ENCODE data around the gene CNR1.

DNA sequence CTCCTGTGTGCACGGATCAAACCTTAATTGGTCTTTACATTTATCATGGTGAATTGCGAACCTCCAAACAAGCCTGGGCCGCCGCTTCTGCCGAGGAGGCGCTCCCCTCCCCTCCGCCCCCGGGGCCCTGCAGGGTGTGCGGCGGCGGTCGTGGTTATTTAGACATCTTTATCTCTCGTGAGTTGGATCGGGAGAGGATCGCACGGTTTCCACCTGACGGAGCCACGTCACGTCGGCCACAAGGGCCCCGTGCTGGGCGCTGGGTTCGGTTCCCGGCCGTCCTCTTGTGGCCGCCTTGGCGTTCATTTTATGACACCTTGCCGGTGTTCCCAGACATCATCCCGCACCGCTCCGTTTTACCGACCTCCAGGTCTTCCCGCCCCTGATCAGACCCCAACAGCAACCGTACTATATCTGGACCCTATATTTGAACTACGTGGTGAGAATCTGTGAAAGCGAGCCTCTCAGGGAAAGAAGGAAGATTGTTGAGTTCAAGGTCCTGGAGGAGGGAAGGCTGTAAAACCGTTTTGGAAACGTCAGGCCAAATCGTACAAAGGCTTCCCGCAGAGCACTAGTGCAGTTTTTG lies 1.3 kb upstream of the CNR1 start:
- TF ChIP-seq, protein P1, sequence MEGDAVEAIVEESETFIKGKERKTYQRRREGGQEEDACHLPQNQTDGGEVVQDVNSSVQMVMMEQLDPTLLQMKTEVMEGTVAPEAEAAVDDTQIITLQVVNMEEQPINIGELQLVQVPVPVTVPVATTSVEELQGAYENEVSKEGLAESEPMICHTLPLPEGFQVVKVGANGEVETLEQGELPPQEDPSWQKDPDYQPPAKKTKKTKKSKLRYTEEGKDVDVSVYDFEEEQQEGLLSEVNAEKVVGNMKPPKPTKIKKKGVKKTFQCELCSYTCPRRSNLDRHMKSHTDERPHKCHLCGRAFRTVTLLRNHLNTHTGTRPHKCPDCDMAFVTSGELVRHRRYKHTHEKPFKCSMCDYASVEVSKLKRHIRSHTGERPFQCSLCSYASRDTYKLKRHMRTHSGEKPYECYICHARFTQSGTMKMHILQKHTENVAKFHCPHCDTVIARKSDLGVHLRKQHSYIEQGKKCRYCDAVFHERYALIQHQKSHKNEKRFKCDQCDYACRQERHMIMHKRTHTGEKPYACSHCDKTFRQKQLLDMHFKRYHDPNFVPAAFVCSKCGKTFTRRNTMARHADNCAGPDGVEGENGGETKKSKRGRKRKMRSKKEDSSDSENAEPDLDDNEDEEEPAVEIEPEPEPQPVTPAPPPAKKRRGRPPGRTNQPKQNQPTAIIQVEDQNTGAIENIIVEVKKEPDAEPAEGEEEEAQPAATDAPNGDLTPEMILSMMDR (IDR thresholded peaks at IDR 0.05): no peak
- no peak for TF ChIP-seq POLR2A (IDR thresholded peaks at IDR 0.05)
